ENCODE measurements around the gene HHEX.
"Not testable (repeated sequence)": the region's sequence is repeated elsewhere in the genome, so short reads cannot be mapped to it uniquely, and the experiment has no call there.

HHEX gene

GRCh38 chr10:92740762-92741161 lies 51.0 kb downstream of the HHEX start:
- DNase-seq = no peak

GRCh38 chr10:92741741-92742140 lies 52.0 kb downstream of the HHEX start:
- DNase-seq = not testable (repeated sequence)

GRCh38 chr10:92742331-92743228 lies 52.8 kb downstream of the HHEX start:
- no peak for DNase-seq

All from NCI-H2029 (cell line).